ENCODE data around the gene RUBCN. TPM values are rescaled to one million over a fixed set of nuclear protein-coding genes. Genes with fewer than 3 reads are reported as not detected.

The RUBCN gene
- polyA plus RNA-seq (2013, experiment 1 of 2; ENCODE audit: insufficient read length) = 10.5 TPM
- polyA plus RNA-seq (2013, experiment 2 of 2; ENCODE audit: insufficient read length) = 13.1 TPM

- peak; percentile 96 for DNase-seq
Measured at GRCh38 chr3:197736491-197737318, at the start of gene RUBCN. TSS of gene RUBCN (minus strand) at chr3:197736904. CDS start at chr3:197736719, 185 bp downstream.

- DNase-seq = no peak
Measured at GRCh38 chr3:197784019-197784585, 47.4 kb upstream of the RUBCN start.

GRCh38 chr3:197782230-197782629 is 45.5 kb upstream of the RUBCN start:
- DNase-seq = no peak

- DNase-seq = no peak
Measured at GRCh38 chr3:197775317-197775716, 38.6 kb upstream of the RUBCN start.

- DNase-seq = no peak
Measured at GRCh38 chr3:197761784-197762183, 25.1 kb upstream of the RUBCN start.

- no peak for DNase-seq
Measured at GRCh38 chr3:197758512-197758911, 21.8 kb upstream of the RUBCN start.

- no peak for DNase-seq
Measured at GRCh38 chr3:197756704-197757103, 20.0 kb upstream of the RUBCN start.

- no peak for DNase-seq
Measured at GRCh38 chr3:197753263-197753662, 16.6 kb upstream of the RUBCN start.

GRCh38 chr3:197752107-197752506 is 15.4 kb upstream of the RUBCN start:
- DNase-seq = no peak

- peak; percentile 32 for DNase-seq
Measured at GRCh38 chr3:197750858-197751737, 14.4 kb upstream of the RUBCN start.

- DNase-seq = peak; percentile 70
Measured at GRCh38 chr3:197750396-197750831, 13.7 kb upstream of the RUBCN start.

GRCh38 chr3:197749601-197750395 is 13.1 kb upstream of the RUBCN start, which contains the start of gene FYTTD1:
TSS of gene FYTTD1 (plus strand) at chr3:197749883. CDS start at chr3:197749972, 89 bp downstream.
- DNase-seq = peak; percentile 88

- DNase-seq = no peak
Measured at GRCh38 chr3:197749315-197749600, 12.6 kb upstream of the RUBCN start.

GRCh38 chr3:197748597-197749314 is 12.1 kb upstream of the RUBCN start:
- DNase-seq = peak; percentile 91

- DNase-seq = no peak
Measured at GRCh38 chr3:197746801-197747237, 10.1 kb upstream of the RUBCN start.

GRCh38 chr3:197746209-197746608 is 9.5 kb upstream of the RUBCN start:
- DNase-seq = peak; percentile 10

GRCh38 chr3:197742787-197743186 is 6.1 kb upstream of the RUBCN start:
- DNase-seq = no peak

- DNase-seq = no peak
Measured at GRCh38 chr3:197737749-197738462, 1.2 kb upstream of the RUBCN start.

- DNase-seq = no peak
Measured at GRCh38 chr3:197737319-197737649, 580 bp upstream of the RUBCN start.

- peak; percentile 21 for DNase-seq
Measured at GRCh38 chr3:197736010-197736490, 654 bp downstream of the RUBCN start.

Data from fibroblast of skin of scalp (primary cell).